NCI-H1930 (cell line): Measurements from ENCODE around the gene LYRM4.
A peak's percentile ranks its signal among the peaks of the same experiment; 100 is the strongest.

Experiments used
- DNase-seq, 2 experiments: peaks; one replicate each; lab custom pipeline; 2025; lab: John Stamatoyannopoulos, UW

LYRM4 gene

GRCh38 chr6:5098501-5099270 lies 162.1 kb downstream of the LYRM4 start:
- no peak for DNase-seq

GRCh38 chr6:5096482-5096881 lies 164.3 kb downstream of the LYRM4 start:
- DNase-seq, result no peak

GRCh38 chr6:5095236-5095635 lies 165.5 kb downstream of the LYRM4 start:
- no peak for DNase-seq

- DNase-seq, result no peak
Observed at GRCh38 chr6:5094327-5094726, 166.4 kb downstream of the LYRM4 start.

- DNase-seq, result no peak
Observed at GRCh38 chr6:5093231-5094015, 167.3 kb downstream of the LYRM4 start.

GRCh38 chr6:5091210-5092069 lies 169.3 kb downstream of the LYRM4 start:
- DNase-seq, result no peak

- no peak for DNase-seq
Observed at GRCh38 chr6:5090603-5091002, 170.1 kb downstream of the LYRM4 start.

- no peak for DNase-seq
Observed at GRCh38 chr6:5089481-5090438, 171.0 kb downstream of the LYRM4 start.

GRCh38 chr6:5088780-5089179 lies 172.0 kb downstream of the LYRM4 start:
- DNase-seq, result no peak

- no peak for DNase-seq
Observed at GRCh38 chr6:5087389-5087788, 173.4 kb downstream of the LYRM4 start.

- DNase-seq, result no peak
Observed at GRCh38 chr6:5086294-5086890, 174.4 kb downstream of the LYRM4 start.

- no peak for DNase-seq
Observed at GRCh38 chr6:5085648-5086293, 175.0 kb downstream of the LYRM4 start.

GRCh38 chr6:5084781-5085647 lies 175.7 kb downstream of the LYRM4 start, which contains the start of gene PPP1R3G:
Gene PPP1R3G, plus strand, starts transcription at chr6:5085341. Its CDS starts 145 bp downstream, at chr6:5085486.
- DNase-seq, result peak in 1 of 2 experiments; percentile 6

GRCh38 chr6:5084360-5084780 lies 176.4 kb downstream of the LYRM4 start:
- no peak for DNase-seq

- DNase-seq, result no peak
Observed at GRCh38 chr6:5083813-5084359, 176.9 kb downstream of the LYRM4 start.

GRCh38 chr6:5083307-5083583 lies 177.5 kb downstream of the LYRM4 start:
- DNase-seq, result no peak

GRCh38 chr6:5082487-5083306 lies 178.1 kb downstream of the LYRM4 start:
- DNase-seq, result no peak

GRCh38 chr6:5081955-5082354 lies 178.8 kb downstream of the LYRM4 start:
- no peak for DNase-seq
